Measurements from ENCODE around the gene PTCD2.

DNA sequence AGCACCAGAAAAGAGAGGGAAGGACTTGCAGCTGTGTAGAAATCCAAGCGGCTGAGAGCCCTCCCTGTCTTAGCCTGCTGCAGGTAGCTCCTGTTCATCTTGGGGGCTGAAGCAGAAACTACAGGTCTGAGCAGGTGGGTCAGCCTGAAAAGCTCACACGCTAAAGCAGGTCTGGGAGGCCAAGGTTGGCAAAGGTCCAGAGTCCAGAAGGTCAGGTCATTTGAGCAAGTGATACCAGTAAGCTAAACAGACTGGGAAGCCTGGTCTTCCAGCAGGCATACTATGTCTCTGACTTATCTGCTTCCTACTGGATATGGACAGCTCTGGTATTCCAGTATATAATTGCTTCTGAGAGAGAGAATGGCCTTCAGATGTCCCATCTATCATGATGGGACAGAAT is 26.2 kb downstream of the PTCD2 start:
- TF ChIP-seq, protein P1, sequence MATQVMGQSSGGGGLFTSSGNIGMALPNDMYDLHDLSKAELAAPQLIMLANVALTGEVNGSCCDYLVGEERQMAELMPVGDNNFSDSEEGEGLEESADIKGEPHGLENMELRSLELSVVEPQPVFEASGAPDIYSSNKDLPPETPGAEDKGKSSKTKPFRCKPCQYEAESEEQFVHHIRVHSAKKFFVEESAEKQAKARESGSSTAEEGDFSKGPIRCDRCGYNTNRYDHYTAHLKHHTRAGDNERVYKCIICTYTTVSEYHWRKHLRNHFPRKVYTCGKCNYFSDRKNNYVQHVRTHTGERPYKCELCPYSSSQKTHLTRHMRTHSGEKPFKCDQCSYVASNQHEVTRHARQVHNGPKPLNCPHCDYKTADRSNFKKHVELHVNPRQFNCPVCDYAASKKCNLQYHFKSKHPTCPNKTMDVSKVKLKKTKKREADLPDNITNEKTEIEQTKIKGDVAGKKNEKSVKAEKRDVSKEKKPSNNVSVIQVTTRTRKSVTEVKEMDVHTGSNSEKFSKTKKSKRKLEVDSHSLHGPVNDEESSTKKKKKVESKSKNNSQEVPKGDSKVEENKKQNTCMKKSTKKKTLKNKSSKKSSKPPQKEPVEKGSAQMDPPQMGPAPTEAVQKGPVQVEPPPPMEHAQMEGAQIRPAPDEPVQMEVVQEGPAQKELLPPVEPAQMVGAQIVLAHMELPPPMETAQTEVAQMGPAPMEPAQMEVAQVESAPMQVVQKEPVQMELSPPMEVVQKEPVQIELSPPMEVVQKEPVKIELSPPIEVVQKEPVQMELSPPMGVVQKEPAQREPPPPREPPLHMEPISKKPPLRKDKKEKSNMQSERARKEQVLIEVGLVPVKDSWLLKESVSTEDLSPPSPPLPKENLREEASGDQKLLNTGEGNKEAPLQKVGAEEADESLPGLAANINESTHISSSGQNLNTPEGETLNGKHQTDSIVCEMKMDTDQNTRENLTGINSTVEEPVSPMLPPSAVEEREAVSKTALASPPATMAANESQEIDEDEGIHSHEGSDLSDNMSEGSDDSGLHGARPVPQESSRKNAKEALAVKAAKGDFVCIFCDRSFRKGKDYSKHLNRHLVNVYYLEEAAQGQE (IDR thresholded peaks at IDR 0.05; ENCODE audit: insufficient read depth in 1 of 2, low read depth in 2 of 2, low read length in 2 of 2) = no peak
- TF ChIP-seq POLR2AphosphoS5 (IDR thresholded peaks at IDR 0.05; ENCODE audit: low read depth, low read length) = no peak
